GM19099 (cell line): ENCODE results near the gene SYNDIG1.

ENCODE experiments used
- POLR2A ChIP-seq: IDR thresholded peaks from 3 replicates; pipeline ENCODE4 v1.6.1; 2011; ENCODE audit warnings: low read depth; ENCODE audit not compliant: insufficient read length; ENCODE audit errors: extremely low read depth

SYNDIG1 gene

DNA sequence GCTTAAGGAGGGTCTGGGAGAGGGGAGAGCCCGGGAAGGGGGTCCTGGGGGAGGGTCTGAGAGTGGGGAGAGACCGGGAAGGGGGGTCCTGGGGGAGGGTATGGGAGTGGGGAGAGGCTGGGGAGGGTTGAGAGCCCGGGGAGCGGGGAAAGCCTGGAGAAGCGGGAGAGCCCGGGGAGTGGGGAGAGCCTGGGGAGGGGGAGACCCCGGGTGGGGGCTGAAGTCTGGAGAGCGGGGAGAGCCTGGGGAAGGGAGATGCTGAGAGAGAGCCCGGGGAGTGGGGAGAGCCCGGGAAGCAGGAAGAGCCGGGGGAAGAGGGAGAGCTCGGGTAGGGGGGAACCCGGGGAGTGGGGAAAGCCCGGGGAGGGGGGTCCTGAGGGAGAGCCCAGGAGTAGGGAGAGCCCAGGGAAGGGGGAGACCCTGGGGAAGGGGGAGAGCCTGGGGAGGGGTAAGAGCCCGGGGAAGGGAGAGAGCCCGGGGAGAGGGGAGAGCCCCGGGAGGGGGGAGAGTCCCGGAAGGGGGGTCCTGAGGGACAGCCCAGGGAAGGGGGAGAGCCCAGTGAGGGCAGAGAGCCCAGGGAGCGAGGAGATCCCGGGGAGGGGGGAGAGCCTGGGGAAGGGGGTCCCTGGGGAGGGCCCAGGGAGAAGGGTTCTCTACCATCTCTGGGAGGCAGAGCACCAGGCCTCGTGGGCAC is 148.5 kb downstream of the SYNDIG1 start:
- TF ChIP-seq POLR2A, result no peak

DNA sequence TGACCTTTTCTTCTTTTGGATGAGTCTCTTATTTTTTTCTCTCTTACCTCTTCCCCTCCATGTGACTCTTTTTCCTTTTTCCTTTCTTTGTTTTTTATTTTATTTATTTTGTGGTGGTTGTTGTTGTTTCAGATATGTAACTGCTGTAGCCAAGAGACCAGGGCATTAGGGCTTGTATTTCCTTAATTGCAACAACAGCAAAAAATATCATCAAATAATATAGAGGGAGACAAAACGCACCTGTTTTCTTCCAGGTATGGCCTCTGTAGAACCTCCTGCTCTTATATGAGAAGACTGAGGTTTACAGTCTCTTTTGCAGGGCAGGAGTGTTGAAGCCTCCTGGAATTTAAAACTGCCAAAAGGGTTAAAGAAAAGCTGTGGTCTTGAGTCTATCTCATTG is 149.3 kb downstream of the SYNDIG1 start:
- TF ChIP-seq POLR2A, result no peak

DNA sequence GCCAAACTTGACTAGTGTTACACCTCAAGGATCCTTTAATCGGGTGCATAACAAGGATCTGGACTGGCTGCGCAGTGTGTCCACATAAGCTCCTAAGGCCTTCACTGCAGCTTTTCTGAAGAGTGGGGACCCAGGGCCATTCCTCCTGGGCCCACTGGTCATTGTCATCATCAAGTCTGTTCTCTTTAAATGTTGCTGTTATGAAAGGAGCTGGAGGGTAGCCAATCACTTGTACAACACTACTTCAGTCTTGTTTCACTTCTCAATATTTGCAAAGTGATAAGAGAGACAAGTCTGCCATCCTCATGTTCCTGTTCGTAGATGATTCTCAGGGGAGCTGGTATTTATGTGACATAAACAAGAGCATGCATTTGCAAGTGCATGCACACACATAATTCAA is 149.8 kb downstream of the SYNDIG1 start:
- TF ChIP-seq POLR2A, result no peak

DNA sequence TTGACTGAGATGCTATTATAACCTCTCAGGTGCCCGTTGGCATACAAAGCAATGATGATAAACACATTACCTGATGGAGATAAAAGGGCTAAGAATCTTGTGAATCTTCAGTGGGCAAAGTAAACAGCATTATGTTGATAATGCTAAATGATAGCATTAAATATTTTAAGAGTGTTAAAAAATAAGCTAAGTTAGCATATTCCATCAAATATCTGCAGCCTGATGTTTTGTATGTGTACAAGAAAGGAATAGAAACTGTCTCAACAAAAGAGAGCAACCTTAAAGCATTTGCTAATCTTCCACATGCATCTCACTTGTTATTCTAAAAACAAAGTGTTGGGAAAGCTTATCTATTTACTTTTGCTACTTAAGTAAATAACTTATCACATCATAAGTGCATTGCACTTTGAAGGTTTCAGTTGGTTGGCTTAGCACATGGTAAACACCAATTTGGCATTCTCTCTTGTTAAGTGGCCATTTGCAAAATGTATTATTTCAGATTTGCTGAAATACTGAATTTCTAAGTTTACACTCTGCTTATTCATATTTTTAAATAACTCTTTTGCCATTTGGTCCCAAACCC is 151.6 kb downstream of the SYNDIG1 start:
- TF ChIP-seq POLR2A, result no peak

DNA sequence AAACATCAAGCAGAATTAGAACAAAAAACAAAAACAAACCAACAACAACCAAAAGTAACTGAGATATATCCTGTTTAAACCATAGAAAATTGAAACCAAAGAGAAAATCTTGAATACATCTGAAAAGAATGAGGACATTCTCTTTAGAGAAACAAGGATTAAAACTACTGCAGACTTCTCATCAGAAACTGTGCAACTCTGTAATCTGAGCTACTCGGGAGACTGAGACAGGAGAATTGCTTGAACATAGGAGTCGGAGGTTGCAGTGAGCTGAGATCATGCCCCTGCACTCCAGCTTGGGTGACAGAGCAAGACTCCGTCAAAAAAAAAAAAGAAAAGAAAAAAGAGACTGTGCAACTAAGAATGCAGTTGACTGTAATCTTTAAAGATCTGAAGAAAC is 153.4 kb downstream of the SYNDIG1 start:
- no peak for TF ChIP-seq POLR2A

DNA sequence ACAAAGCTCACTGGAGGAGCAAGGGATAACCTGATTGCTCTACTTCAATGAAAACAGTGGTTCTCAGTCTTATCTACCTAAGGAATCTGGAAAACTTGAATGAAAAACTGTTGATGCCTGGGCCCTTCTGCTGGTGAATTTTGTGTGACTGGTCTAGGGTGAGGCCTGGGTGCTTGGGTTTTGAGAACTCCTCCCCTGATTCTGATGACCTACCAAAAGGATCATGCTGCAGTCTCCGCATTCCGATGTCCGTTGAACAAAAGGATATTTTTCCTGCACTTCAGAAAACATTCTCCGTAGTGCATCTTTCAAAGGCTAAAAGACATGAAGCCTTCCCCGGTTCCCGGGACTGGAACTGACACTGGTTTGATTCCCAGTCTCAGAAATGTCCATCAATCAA is 157.9 kb downstream of the SYNDIG1 start:
- no peak for TF ChIP-seq POLR2A

DNA sequence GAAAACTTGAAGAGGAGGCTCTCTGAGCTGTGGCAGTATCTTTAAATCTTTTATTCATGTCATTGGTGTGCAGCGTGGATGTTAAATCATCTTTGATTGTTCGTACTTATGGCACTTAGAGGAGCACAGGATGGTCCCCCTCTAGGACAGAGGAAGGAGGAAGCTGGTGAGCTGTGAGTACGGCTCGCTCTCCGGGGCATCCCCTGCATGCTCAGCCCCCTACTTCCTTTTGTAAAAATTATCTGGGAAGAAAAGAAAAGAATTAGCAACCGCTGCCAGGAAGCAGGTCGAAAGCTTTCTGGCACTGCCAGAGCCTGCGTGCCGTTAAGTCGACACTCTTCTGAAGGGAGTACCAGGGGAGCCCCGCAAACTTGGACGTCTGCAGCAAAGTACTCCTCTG is 158.5 kb downstream of the SYNDIG1 start:
- TF ChIP-seq POLR2A, result no peak

DNA sequence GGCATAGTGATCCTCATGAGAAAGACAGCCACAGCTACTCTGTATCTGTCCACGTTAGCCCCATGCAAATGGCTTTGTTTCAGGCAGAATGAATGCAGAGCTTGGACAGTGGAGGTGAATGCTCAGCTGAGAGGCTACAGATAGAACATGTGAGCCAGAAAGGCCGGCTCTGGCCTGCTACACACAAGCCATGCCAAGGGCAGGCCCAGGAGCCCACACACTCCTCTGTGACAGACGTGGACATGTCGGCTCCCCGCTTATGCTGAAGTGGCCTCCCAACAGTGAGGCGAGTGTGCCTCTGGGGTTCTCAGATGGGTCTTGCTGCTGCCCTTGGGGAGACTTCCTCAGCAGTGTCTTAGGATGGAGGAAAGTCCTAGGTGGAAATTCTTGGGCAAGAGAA is 159.6 kb downstream of the SYNDIG1 start:
- no peak for TF ChIP-seq POLR2A

DNA sequence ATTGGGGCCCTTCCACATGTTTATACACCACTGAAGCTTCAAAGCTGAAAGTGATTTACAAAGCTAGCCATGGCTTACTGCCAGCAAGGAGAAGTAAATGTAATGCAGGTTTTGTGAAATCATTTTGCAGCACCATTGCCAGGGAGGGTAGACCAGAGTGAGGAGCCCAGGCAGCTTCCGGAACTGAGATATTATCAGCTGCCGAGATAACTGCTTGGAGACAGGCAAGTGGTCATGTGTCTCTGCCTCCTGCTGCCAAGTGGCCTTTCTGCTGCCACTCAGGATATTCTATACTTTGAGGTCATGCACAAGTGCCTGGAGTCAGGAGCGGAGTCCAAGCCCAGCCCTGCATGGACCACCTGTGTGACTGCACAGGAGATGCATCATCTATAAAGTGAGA is 160.2 kb downstream of the SYNDIG1 start:
- no peak for TF ChIP-seq POLR2A

DNA sequence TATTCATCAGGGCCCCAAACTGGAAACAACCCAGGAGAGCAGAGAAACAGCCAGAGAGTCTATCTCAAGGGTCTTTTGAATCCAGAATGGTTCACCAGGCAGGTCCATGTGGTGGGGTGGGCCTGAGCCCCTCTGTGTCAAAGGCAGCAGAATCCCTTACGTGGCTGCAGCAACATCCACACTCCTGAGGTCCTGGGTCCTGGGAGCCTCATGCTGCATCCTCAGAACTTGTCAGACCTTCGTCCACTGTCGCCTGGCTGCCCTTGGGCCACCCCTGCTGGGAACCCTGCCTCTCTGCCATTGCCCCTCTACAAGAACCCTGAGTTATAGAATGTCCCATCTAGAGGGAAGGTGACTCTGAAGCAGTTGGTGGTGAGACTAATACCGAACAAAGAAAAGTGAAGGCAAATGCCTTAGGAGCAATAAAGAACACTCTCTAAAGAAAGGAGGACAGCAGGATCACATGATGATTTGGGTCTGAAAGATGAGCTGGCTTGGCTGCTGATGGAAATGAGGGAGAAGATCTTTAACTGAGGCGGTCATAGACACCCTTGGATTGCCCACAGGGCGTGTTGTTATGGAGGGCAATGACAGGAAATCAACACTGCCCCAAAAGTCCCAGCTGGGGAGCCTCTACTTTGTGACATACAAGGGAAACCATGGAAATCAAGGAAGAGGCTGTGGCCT is 161.2 kb downstream of the SYNDIG1 start:
- TF ChIP-seq POLR2A, result no peak

DNA sequence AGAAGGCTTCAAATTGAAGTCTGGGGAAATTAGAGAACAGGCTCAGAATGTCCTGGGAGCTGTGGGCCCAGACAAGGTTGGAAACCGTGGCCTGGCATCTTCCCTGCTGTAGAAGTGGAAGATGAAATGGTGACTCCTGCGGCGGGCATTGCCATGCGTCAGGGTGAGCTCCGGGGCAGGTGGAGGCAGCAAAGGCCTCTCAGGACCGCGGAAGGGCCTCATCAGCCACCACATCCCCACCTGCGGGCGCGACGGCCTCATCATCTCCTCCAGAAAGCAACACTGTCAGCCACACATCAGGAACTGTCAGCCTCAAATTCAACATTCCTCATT is 161.7 kb downstream of the SYNDIG1 start:
- no peak for TF ChIP-seq POLR2A

DNA sequence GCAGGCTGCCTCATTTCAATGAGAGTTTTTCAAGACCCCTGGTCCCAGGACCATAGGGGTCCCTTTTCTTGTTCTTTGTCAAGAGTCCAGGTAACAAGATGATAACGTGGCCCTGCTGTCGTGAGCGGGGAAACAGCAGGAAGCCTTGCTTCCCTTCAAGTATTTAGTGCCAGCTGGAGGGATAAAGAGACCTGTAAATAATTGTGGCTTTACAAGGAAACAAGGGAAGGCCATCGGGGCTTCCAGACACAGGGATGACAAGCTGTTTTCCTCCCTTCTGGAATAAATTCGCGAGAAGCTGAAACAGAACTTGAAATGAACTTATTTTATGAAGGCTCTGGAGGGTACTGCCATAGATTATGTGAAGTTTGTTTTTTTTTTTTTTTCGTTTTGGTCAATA is 163.2 kb downstream of the SYNDIG1 start:
- TF ChIP-seq POLR2A, result no peak

DNA sequence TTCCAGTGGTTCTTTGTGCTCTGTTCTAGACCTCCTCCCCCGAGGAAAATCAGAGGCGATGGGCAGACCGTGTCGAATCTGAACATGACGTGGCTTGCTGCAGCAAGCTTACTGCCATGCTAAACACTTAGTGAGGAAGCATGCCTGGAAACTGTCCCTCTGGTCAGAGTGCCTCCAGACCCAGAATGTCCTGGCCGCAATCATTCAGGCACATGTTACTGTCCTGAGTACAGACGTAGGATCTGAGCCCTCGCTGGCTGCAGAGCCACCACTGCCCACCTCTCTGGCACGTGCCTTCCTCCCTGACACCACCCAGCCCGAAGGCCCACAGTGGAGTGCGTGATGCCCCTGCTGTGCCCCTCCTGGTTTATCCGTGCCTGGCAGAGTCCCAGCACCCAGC is 163.6 kb downstream of the SYNDIG1 start:
- no peak for TF ChIP-seq POLR2A

DNA sequence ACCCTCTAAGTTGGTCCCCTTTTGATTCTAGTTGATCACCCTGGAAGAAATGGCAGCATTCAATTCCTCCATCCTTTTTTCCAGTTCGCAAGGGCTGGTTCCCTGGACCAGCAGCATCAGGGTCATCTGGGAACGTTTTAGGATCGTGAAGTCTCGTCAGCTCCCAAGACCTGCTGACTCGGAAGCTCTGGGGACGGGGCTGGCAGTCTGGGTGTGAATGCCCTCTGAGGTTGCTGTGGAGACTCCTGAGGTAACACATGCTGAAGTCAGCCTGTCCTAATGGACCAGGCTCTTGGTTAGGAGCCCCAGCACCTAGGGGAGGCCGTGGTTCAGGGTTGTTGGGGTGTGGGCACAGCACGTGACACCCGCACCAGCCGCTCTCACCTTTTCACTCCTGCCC is 164.1 kb downstream of the SYNDIG1 start:
- no peak for TF ChIP-seq POLR2A

DNA sequence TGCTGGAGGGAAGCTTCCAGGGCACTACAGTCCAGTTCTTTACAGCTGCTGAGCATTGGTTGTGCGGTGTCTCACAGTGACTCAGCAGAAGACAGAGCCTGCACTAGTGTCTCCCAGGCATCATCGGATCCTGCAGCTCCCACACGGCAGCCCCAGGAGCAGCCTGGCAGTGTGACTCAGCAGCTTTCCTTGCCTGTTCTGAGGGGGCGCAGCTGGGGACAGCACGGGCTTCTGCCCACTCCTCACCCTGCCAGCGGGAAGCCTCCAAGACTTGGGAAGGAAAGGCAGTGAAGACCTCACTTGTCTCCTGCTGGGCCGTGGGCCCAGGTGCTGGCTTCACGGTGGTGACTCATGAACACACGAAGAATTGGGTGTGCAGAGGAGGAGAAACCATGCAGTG is 165.4 kb downstream of the SYNDIG1 start:
- no peak for TF ChIP-seq POLR2A

DNA sequence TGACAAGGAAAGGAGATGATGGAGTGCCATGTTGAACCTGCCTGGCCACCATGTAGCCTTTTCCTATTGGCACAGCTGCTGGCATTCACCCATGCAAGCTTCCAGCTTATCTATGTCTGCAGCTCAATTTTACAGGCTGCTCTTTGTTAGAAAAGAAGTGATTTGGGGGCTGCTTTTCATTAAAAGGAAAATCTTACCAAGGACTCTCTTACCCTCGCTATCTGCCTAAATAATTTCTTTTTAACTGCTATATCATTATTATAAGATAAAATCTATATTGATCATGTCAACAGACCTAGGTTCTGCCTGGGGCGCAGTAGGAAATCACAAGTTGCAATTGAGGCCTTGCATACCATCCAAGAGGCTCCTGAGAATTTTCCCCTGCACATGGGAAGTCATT is 167.2 kb downstream of the SYNDIG1 start:
- TF ChIP-seq POLR2A, result no peak

DNA sequence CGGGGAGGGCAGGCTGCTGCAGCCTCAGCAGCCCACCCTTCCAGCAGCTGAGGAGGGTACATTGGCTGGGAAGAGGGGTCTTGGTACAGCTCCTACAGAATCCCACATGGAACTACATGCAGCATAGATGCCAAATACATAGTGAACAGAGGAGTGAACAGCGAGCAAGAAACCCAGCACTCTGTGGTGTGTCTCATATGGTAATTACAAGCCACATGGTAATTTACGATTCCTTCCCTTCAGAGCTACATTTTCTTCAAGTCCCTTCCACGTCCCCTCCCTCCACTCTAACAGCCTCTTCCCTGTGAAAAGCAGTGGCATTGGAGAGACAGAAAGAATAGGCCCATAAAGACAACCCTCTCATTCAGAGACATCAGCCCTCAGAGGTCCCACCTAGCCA is 167.7 kb downstream of the SYNDIG1 start:
- TF ChIP-seq POLR2A, result no peak

DNA sequence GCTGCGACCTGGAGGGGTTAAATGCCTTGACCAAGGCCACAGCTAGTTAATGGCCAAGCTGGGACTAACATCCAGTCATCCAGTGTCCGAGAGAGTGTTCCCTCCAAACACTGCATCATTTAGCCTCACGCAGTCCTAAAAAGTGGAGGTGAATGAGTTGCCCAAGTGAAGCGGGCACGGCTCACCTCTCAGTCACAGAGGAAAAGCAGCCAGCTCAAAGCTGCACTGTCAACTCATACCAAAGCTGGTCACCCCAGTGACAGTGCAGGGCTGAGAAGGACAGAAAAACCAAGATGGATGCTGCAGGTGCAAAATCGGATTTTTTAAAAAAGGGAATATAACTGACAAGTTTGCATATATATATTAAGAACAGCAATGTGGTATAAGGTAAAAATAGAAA is 168.5 kb downstream of the SYNDIG1 start:
- no peak for TF ChIP-seq POLR2A
